Common myeloid progenitor, CD34-positive (primary cell): ENCODE measurements around the gene SAT2.
A peak's percentile ranks its signal among the peaks of the same experiment; 100 is the strongest.

Source experiments
- CTCF ChIA-PET: fragments of 350-600 bp; sonication (Branson Sonifier 250); formaldehyde crosslinking; loops from one replicate; lab custom pipeline; 2021; ENCODE audit warnings: antibody characterized with exemption; lab: Charles Lee
- POLR2A ChIA-PET: fragments of 350-600 bp; sonication (Branson Sonifier 250); formaldehyde crosslinking; loops from one replicate; lab custom pipeline; 2021; ENCODE audit warnings: antibody characterized with exemption; lab: Charles Lee
- DNase-seq, 3 donors: peaks; one replicate each; pipeline versions ENCODE4 v3.0.0 to v3.0.0-alpha.2; 2013
- H3K27ac ChIP-seq, 2 experiments: 1 replicate in 1 of 2; 2 replicates in 1 of 2; pipeline ENCODE4 v1.7.0; 2013; ENCODE audit warnings: inconsistent platforms in 2 of 2, low read length in 2 of 2, mild to moderate bottlenecking in 2 of 2, low read depth in 1 of 2, moderate library complexity in 1 of 2; ENCODE audit not compliant: severe bottlenecking in 2 of 2, insufficient read depth in 1 of 2, poor library complexity in 1 of 2
- H3K27me3 ChIP-seq, 5 experiments: replicated peaks in 2 of 5; 1 replicate in 3 of 5; 2 replicates in 2 of 5; pipeline versions ENCODE4 v1.6.1 to v1.7.0; 2013; ENCODE audit warnings: low read length in 4 of 5, mild to moderate bottlenecking in 2 of 5, moderate library complexity in 2 of 5, inconsistent platforms in 1 of 5; ENCODE audit not compliant: insufficient read depth in 5 of 5, control insufficient read depth in 4 of 5
- H3K36me3 ChIP-seq, 4 experiments: 1 replicate in 2 of 4; 2 replicates in 2 of 4; pipeline versions ENCODE4 v1.6.1 to v1.7.0; 2013; ENCODE audit warnings: low read length in 3 of 4, control low read depth in 1 of 4, mild to moderate bottlenecking in 1 of 4; ENCODE audit not compliant: control insufficient read depth in 4 of 4, insufficient read depth in 4 of 4
- H3K4me1 ChIP-seq, 4 experiments: 1 replicate in 3 of 4; 2 replicates in 1 of 4; pipeline versions ENCODE4 v1.6.1 to v1.7.1; 2013; ENCODE audit warnings: low read length in 3 of 4, mild to moderate bottlenecking in 3 of 4, control low read depth in 1 of 4, inconsistent platforms in 1 of 4, moderate library complexity in 1 of 4; ENCODE audit not compliant: control insufficient read depth in 4 of 4, insufficient read depth in 4 of 4; ENCODE audit errors: control extremely low read depth in 1 of 4
- H3K4me3 ChIP-seq, 7 experiments: 1 replicate in 4 of 7; 2 replicates in 3 of 7; pipeline versions ENCODE4 v1.5.1 to v1.7.0; 2013; ENCODE audit warnings: mild to moderate bottlenecking in 7 of 7, low read length in 6 of 7, moderate library complexity in 6 of 7, inconsistent platforms in 2 of 7, low read depth in 2 of 7, control low read depth in 1 of 7; ENCODE audit not compliant: insufficient read depth in 4 of 7, control insufficient read depth in 1 of 7; ENCODE audit errors: extremely low read depth in 1 of 7
- H3K9me3 ChIP-seq, 5 experiments: 1 replicate in 4 of 5; 2 replicates in 1 of 5; pipeline versions ENCODE4 v1.6.1 to v1.7.1; 2013; ENCODE audit warnings: low read length in 4 of 5, mild to moderate bottlenecking in 2 of 5, inconsistent platforms in 1 of 5, low read depth in 1 of 5, moderate library complexity in 1 of 5; ENCODE audit not compliant: control insufficient read depth in 4 of 5, insufficient read depth in 2 of 5; ENCODE audit errors: control extremely low read depth in 1 of 5
- WGBS: methylation state at CpG from one replicate; pipeline ENCODE4 v1.1.5; 2013; ENCODE audit not compliant: insufficient coverage; 5-methylcytosine and 5-hydroxymethylcytosine counted together

The SAT2 gene

DNA sequence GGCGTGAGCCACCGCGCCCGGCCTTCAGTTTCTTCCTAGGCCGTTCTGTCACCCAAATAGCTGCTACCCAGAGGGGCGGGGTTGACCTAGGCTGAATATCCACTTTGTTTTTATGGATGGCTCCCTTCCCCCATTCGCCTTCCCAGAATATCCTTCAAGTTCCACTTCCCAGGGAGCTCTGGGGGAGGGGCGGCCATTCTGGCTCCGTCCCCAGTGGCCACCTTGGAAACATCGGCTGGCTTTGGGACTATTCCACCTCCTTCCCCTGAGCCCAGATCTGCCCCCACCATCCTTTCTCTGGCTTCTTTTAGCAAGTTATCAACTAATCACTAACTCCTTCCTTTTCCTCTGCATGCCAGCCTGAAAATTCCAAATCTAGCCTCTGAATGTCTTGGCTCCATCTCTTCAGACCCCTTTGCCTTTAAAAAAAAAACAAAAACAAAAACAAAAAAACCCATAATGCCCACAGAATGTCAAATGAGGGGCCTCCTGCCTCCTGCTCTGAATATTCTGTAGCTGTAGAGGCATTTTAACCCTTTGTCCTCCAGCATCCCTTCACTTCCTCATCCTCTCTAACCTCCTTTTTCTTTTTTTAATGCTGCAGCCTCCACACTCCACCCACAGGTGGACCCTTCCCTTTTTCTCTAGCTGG, 29.5 kb upstream of the SAT2 start:
- Histone ChIP-seq H3K9me3 (no peaks in the 10 kb centered on the region), H3K27ac (no peak overlapping the region), H3K4me1 (no peaks in the 10 kb centered on the region), H3K27me3 (peaks cover 0 to 25% (median 18%) of the 10 kb centered on the region in 5 experiments), H3K36me3 (no peaks in the 10 kb centered on the region), H3K4me3 (no peak overlapping the region)
- 92% methylated on average over 8 of the region's 10 CpGs for WGBS
- POLR2A ChIA-PET: interaction anchor here (1.0 kb wide), 1 partner anchor 9 kb away, joined by 4 read pairs; no protein-coding TSS in a partner anchor
- peak in 2 of 3 donors; percentile 48 to 60 for DNase-seq
- CTCF ChIA-PET: interaction anchor here (1.1 to 2.2 kb wide), 3 partner anchors 16 to 30 kb away, joined by 3 to 7 read pairs (median 4); partner anchors contain the start of gene TP53

GRCh38 chr17:7655541-7655840, 27.9 kb upstream of the SAT2 start:
- Histone ChIP-seq H3K9me3 (no peaks in the 10 kb centered on the region), H3K4me1 (peaks cover 0 to 14% (median 12%) of the 10 kb centered on the region in 4 experiments), H3K27me3 (peaks cover 0 to 38% (median 26%) of the 10 kb centered on the region in 5 experiments), H3K4me3 (no peak overlapping the region), H3K27ac (no peak overlapping the region), H3K36me3 (no peaks in the 10 kb centered on the region)
- POLR2A ChIA-PET: interaction anchor here (0.6 to 0.8 kb wide), 2 partner anchors 17 to 32 kb away, joined by 3 to 7 read pairs; partner anchors contain the start of gene TP53
- 89% methylated on average over 10 of the region's 17 CpGs for WGBS
- no peak for DNase-seq
- CTCF ChIA-PET: interaction anchor here (1.0 to 2.0 kb wide), 3 partner anchors 25 to 277 kb away, joined by 3 to 7 read pairs (median 4); partner anchors contain the start of genes SHBG and TP53

DNA sequence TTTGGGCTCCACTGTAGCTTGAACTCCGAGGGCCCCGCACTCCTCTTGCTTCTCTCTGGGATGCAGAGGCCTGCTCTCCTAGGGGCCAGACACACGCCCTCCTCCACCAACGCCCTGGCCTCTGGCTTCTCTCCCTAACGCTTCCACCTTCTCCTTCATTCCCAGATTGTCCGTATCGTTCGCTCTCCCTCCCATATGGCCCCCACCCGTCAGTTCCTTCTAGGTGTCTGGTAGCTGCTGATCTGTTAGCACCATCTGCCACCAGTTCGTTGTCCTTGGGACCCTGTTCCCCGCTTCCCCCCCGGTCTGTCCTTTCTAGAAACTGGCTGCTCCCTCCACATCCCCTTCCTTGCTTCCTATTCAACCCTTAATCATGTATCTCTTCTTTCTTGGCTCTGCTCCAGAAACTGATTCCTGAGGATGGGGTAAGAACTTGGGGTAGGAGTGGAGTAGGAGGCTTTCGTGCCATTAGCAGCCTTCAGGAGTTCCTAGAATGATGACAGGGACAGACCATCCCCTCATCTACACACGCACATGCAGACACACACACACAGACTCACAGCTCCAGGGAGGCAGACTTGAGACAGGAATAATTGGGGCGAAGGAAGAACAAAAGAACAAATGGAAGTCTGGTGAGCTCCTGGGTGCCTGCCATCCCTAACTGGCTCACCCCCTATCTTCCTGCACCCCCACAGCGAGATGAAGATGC, 27.4 kb upstream of the SAT2 start:
- WGBS: 93% methylated on average over 10 of the region's 16 CpGs
- Histone ChIP-seq H3K36me3 (no peaks in the 10 kb centered on the region), H3K27me3 (peaks cover 0 to 42% (median 27%) of the 10 kb centered on the region in 5 experiments), H3K9me3 (no peaks in the 10 kb centered on the region), H3K4me3 (no peak overlapping the region), H3K27ac (no peak overlapping the region), H3K4me1 (peaks cover 0 to 18% (median 15%) of the 10 kb centered on the region in 4 experiments)
- ChIA-PET POLR2A (interaction anchor here (0.6 kb wide), 1 partner anchor 18 kb away, joined by 7 read pairs; no protein-coding TSS in a partner anchor), CTCF (interaction anchor here (1.5 to 1.6 kb wide), 2 partner anchors 22 to 25 kb away, joined by 4 to 5 read pairs; partner anchors contain the start of gene SHBG)
- DNase-seq: no peak

DNA sequence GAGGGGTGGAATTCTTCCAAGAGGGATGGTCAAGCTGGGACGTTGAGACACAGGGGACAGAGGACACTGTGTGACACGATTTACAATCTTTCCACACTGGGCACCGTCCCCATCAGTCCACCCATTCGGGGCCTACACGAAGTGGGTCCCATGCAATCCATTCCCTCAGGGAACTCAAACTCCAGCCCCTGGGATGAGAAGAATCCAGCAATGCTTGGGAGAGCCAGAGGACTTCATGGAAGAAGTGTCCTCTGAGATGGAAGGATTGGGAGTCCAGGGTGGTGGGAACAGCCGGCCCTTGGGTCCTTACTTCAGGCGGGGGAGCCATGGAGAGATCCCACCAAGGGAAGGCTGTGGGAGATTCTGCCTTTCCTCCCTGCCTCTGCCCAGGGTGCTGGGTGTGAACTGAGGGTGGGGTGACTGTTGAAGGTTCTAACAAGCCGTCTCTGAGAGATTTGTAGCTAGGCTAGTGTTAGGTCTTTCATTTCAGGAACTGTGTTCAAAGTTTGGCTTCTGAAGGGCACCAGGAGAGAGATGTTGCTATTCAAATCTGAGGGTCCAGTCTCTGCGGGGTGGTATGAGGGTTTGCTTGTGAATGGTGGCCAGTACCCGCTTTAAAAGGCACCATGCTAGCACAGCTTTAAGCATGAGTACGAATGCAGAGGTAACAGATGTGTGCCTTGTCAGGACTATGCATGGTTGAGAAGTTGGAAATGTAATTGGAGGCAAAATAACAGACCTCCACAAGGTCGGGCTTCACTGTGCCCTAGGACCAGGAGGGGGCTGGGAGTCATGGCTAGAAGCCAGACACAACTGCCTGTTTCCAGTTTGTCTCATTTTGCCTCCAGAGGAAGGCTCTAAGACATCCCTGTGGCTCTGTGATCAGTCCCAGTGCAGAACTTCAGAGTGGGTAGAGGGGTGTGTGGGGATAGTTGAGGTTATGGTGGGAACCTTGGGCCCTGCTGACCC, 25.1 kb upstream of the SAT2 start:
- Histone ChIP-seq H3K9me3 (no peaks in the 10 kb centered on the region), H3K36me3 (no peaks in the 10 kb centered on the region), H3K4me3 (no peak overlapping the region), H3K27ac (no peak overlapping the region), H3K4me1 (peaks cover 0 to 18% (median 15%) of the 10 kb centered on the region in 4 experiments), H3K27me3 (peaks cover 0 to 45% (median 28%) of the 10 kb centered on the region in 5 experiments)
- no peak for DNase-seq
- WGBS: 88% methylated on average over 12 of the region's 12 CpGs
- POLR2A ChIA-PET: no interaction called here
- CTCF ChIA-PET: no interaction called here

- H3K27ac ChIP-seq: no peak overlapping the region
- H3K36me3 ChIP-seq: no peaks in the 10 kb centered on the region
- H3K4me1 ChIP-seq: peaks cover 0 to 18% (median 15%) of the 10 kb centered on the region in 4 experiments
- ChIA-PET POLR2A (interaction anchor here (0.6 to 1.9 kb wide), 2 partner anchors 24 to 744 kb away, joined by 3 to 10 read pairs; partner anchors contain the start of gene SAT2), CTCF (interaction anchor here (0.8 to 1.5 kb wide), 3 partner anchors 10 to 19 kb away, joined by 3 to 6 read pairs (median 4); no protein-coding TSS in a partner anchor)
- DNase-seq: peak in 1 of 3 donors; percentile 23
- H3K27me3 ChIP-seq: peaks cover 0 to 47% (median 31%) of the 10 kb centered on the region in 5 experiments
- H3K9me3 ChIP-seq: no peaks in the 10 kb centered on the region
- 15% methylated on average over 29 of the region's 54 CpGs for WGBS
- H3K4me3 ChIP-seq: peak overlapping the region in 5 of 7 experiments; percentile 49 to 73 (median 57)
These were observed 24.2 kb upstream of the SAT2 start for GRCh38 chr17:7651665-7652387.
